Upper lobe of left lung (tissue), 6 donors: ENCODE data around the gene CEP104. TPM values are rescaled to one million over a fixed set of nuclear protein-coding genes. Genes with fewer than 3 reads are reported as not detected.

Source experiments
- ATAC-seq, 2 donors: fragments of 200-7000 bp; cut with Tn5 transposase; one replicate each; pipeline ENCODE4 v1.9.1; 2022; ENCODE audit warnings: mild to moderate bottlenecking in 2 of 2, moderate library complexity in 2 of 2; ENCODE audit not compliant: low FRiP score in 2 of 2
- DNase-seq, 2 donors: peaks; one replicate each; pipeline ENCODE4 v3.0.0-alpha.2; 2019 to 2020
- H3K27ac ChIP-seq, 4 donors: fragments of 200-600 bp; sonication (generic); one replicate each; pipeline ENCODE4 v1.5.1; 2016 to 2019
- H3K27me3 ChIP-seq, 4 donors: fragments of 200-600 bp; sonication (generic); one replicate each; pipeline ENCODE4 v1.5.1; 2017 to 2019
- H3K36me3 ChIP-seq, 4 donors: fragments of 200-600 bp; sonication (generic); one replicate each; pipeline ENCODE4 v1.5.1; 2016 to 2019
- H3K4me1 ChIP-seq, 4 donors: fragments of 200-600 bp; sonication (generic); one replicate each; pipeline ENCODE4 v1.5.1; 2018 to 2019
- H3K4me3 ChIP-seq, 4 donors: fragments of 200-600 bp; sonication (generic); one replicate each; pipeline ENCODE4 v1.5.1; 2017 to 2019; ENCODE audit warnings: mild to moderate bottlenecking in 2 of 4, moderate library complexity in 1 of 4
- H3K9me3 ChIP-seq, 4 donors: fragments of 200-600 bp; sonication (generic); one replicate each; pipeline ENCODE4 v1.5.1; 2018 to 2019
- EP300 ChIP-seq, 4 donors: sonication (generic); formaldehyde crosslinking; IDR thresholded peaks; one replicate each; pipeline ENCODE4 v1.5.1; 2017; ENCODE audit warnings: antibody characterized with exemption in 4 of 4, control low read depth in 2 of 4
- POLR2A ChIP-seq, 4 donors: fragments of 450-650 bp; IDR thresholded peaks; one replicate each; pipeline ENCODE4 v1.5.1; 2016 to 2017; ENCODE audit warnings: antibody characterized with exemption in 4 of 4, mild to moderate bottlenecking in 2 of 4
- POLR2AphosphoS5 ChIP-seq, 2 donors: sonication (generic); formaldehyde crosslinking; IDR thresholded peaks; one replicate each; pipeline ENCODE4 v1.5.1; 2017; ENCODE audit warnings: antibody characterized with exemption in 2 of 2
- whole genome bisulfite sequencing, 2 donors: methylation state at CpG; one replicate each; pipeline ENCODE4 v1.1.5; 2017 to 2018; 5-methylcytosine and 5-hydroxymethylcytosine counted together
- total RNA-seq, 6 donors: library from RNA; depleted of rRNA in 4 of 6; stranded (reverse); fragments of >200 nt in 4 of 6; gene quantifications; one replicate each; pipeline versions ENCODE4 v1.1.0 to v1.2.1, GENCODE V29; 2016 to 2021
- TF ChIP-seq, protein P1 (sequence below), 6 experiments: fragments of 450-650 bp in 4 of 6; fragments of 200-600 bp in 2 of 6; sonication (generic) in 2 of 6; IDR thresholded peaks; one replicate each; pipeline ENCODE4 v1.5.1; 2016 to 2019; ENCODE audit warnings: antibody characterized with exemption in 6 of 6
- donor health status: DM: no; HTN: no; CAD: no; lungs with moderate emphysema.
- donor health status: DM: no; HTN: yes; CAD: no; lungs with severe emphysema.

Gene CEP104
- total RNA-seq, 6 donors from 2014 or later, result 37.7 to 118 (median 53.6) TPM

DNA sequence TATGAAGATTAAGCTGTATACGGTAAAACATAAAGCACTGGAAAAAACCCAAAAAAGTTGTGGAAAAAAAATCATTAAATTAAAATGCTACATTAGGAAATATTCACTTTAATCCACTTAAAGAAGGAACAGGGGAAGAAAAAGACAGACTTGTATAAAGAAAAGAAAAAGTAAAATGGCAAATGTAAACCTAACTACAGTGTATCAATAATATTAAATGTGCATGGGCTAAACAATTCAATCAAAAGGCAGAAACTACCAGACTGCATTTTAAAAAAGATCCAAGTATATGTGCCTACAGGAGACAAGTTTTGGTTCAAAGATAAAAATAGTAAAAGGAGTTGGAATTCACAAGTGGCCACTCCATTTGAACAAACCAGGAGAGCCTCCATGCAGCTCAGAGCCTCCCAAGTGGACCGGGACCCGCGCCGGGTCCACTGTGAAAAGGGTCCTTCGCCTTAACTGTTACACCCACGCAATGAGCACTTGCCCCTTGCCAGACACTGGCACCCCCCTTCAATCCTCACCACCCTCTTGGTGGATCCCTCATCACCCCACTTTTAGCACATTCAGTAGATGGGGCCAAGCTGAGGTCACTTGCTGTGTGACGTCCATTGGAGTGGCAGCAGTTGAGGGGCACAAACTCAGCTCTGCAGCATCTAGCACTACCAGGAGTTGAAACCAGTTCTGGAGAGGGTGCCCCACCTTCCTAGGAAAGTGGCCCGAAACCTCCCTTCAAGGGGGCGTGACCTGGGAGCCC, 42.2 kb upstream of the CEP104 start:
- Histone ChIP-seq H3K4me1 (peaks cover 10 to 27% (median 11%) of the 10 kb centered on the region in 4 donors), H3K27me3 (no peaks in the 10 kb centered on the region), H3K36me3 (peaks cover 0 to 7% (median 2%) of the 10 kb centered on the region in 4 donors), H3K4me3 (peak overlapping the region; percentile 51 to 99 (median 88)), H3K27ac (peak overlapping the region; percentile 95 to 96 (median 96)), H3K9me3 (peaks cover 0 to 5% (median 2%) of the 10 kb centered on the region in 4 donors)
- ATAC-seq (no peak), DNase-seq (no peak)
- no peak for TF ChIP-seq EP300 (IDR thresholded peaks at IDR 0.05)
- TF ChIP-seq POLR2A (IDR thresholded peaks at IDR 0.05), result no peak
- no peak for TF ChIP-seq POLR2AphosphoS5 (IDR thresholded peaks at IDR 0.05)
- TF ChIP-seq, protein P1, sequence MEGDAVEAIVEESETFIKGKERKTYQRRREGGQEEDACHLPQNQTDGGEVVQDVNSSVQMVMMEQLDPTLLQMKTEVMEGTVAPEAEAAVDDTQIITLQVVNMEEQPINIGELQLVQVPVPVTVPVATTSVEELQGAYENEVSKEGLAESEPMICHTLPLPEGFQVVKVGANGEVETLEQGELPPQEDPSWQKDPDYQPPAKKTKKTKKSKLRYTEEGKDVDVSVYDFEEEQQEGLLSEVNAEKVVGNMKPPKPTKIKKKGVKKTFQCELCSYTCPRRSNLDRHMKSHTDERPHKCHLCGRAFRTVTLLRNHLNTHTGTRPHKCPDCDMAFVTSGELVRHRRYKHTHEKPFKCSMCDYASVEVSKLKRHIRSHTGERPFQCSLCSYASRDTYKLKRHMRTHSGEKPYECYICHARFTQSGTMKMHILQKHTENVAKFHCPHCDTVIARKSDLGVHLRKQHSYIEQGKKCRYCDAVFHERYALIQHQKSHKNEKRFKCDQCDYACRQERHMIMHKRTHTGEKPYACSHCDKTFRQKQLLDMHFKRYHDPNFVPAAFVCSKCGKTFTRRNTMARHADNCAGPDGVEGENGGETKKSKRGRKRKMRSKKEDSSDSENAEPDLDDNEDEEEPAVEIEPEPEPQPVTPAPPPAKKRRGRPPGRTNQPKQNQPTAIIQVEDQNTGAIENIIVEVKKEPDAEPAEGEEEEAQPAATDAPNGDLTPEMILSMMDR (IDR thresholded peaks at IDR 0.05), result no peak
- 45 to 54% methylated on average over 7 to 8 of the region's 10 CpGs for WGBS, 2 donors

DNA sequence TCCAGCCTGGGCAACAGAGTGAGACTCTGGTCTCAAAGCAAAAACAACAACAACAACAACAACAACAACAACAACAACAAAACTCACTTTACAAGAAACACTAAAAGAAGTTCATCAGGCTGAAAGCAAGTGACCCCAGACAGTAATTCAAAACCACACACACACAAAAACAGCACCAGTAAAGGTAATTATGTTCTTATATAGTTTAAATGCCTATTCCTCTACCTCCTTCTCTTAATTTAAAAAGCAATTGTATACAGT, 41.4 kb upstream of the CEP104 start:
- ATAC-seq (no peak), DNase-seq (no peak)
- peaks cover 10 to 27% (median 11%) of the 10 kb centered on the region in 4 donors for H3K4me1 ChIP-seq
- no peak overlapping the region for H3K27ac ChIP-seq
- peaks cover 0 to 5% (median 2%) of the 10 kb centered on the region in 4 donors for H3K9me3 ChIP-seq
- no peak for TF ChIP-seq EP300 (IDR thresholded peaks at IDR 0.05)
- TF ChIP-seq POLR2A (IDR thresholded peaks at IDR 0.05), result no peak
- no peak for TF ChIP-seq POLR2AphosphoS5 (IDR thresholded peaks at IDR 0.05)
- TF ChIP-seq, protein P1 (IDR thresholded peaks at IDR 0.05), result no peak
- H3K36me3 ChIP-seq, result peaks cover 0 to 7% (median 2%) of the 10 kb centered on the region in 4 donors
- no peak overlapping the region for H3K4me3 ChIP-seq
- H3K27me3 ChIP-seq, result no peaks in the 10 kb centered on the region

DNA sequence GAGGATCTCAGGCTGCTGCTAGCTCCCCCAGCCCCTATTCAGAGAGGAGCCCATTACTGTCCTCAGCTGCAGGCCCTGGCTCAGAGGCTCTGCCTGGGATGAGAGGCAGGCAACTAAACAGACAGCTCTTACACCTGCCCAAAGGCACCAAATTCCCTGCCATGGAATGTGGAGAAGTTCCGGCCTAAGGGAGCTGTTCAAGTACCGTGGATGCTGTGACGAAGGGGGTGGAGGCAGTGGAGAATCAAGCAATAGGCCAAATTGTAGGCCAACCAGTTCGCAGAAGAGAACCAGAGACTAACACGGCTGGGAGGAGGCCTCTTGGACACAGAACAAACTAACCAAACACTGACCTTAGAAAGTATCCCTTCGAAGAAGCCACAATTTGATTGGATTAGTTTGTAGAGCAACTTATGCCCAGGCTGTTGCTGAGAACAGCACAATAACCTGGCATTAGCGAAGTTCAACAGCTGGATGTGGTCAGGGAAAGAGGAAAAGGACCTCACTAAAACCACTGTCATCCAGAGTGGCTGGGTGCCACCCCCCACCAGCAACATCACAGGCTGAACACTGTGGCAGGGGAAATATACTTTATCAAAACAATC, 39.5 kb upstream of the CEP104 start:
- no peak overlapping the region for H3K4me3 ChIP-seq
- 82 to 86% methylated on average over 7 of the region's 7 CpGs for WGBS, 2 donors
- TF ChIP-seq POLR2A (IDR thresholded peaks at IDR 0.05) (no peak), POLR2AphosphoS5 (IDR thresholded peaks at IDR 0.05) (no peak), EP300 (IDR thresholded peaks at IDR 0.05) (no peak)
- TF ChIP-seq, protein P1 (IDR thresholded peaks at IDR 0.05), result no peak
- ATAC-seq, result no peak
- peaks cover 8 to 32% (median 14%) of the 10 kb centered on the region in 4 donors for H3K4me1 ChIP-seq
- DNase-seq, result no peak
- H3K27ac ChIP-seq, result no peak overlapping the region
- H3K9me3 ChIP-seq, result peaks cover 0 to 5% (median 2%) of the 10 kb centered on the region in 4 donors
- H3K27me3 ChIP-seq, result no peaks in the 10 kb centered on the region
- peaks cover 0 to 12% (median 2%) of the 10 kb centered on the region in 4 donors for H3K36me3 ChIP-seq

GRCh38 chr1:3895951-3896325, 38.9 kb upstream of the CEP104 start:
- TF ChIP-seq POLR2A (IDR thresholded peaks at IDR 0.05) (no peak), POLR2AphosphoS5 (IDR thresholded peaks at IDR 0.05) (no peak), EP300 (IDR thresholded peaks at IDR 0.05) (no peak)
- TF ChIP-seq, protein P1 (IDR thresholded peaks at IDR 0.05), result no peak
- DNase-seq, result no peak
- no peak overlapping the region for H3K4me3 ChIP-seq
- WGBS, 2 donors, result 86 to 100% methylated on average over 1 to 4 of the region's 4 CpGs
- no peak for ATAC-seq
- no peaks in the 10 kb centered on the region for H3K27me3 ChIP-seq
- no peak overlapping the region for H3K27ac ChIP-seq
- peaks cover 5 to 30% (median 15%) of the 10 kb centered on the region in 4 donors for H3K4me1 ChIP-seq
- peaks cover 0 to 5% (median 2%) of the 10 kb centered on the region in 4 donors for H3K9me3 ChIP-seq
- H3K36me3 ChIP-seq, result peaks cover 2 to 18% (median 3%) of the 10 kb centered on the region in 4 donors
